DMS153 treated with DMSO at 0.1 percent for 48 hours (cell line): Measurements from ENCODE around the gene KRTAP10-6.
"Not testable (repeated sequence)": the region's sequence is repeated elsewhere in the genome, so short reads cannot be mapped to it uniquely, and the experiment has no call there.

Source experiments
- DNase-seq: peaks from one replicate; lab custom pipeline; 2025; ENCODE audit not compliant: unreplicated experiment; lab: John Stamatoyannopoulos, UW

Gene KRTAP10-6

GRCh38 chr21:44558695-44559094 lies 33.6 kb downstream of the KRTAP10-6 start, which contains the start of gene KRTAP10-3:
TSS of gene KRTAP10-3 (minus strand) at chr21:44558795. CDS start at chr21:44558715, 80 bp downstream.
- DNase-seq, result no peak

DNA sequence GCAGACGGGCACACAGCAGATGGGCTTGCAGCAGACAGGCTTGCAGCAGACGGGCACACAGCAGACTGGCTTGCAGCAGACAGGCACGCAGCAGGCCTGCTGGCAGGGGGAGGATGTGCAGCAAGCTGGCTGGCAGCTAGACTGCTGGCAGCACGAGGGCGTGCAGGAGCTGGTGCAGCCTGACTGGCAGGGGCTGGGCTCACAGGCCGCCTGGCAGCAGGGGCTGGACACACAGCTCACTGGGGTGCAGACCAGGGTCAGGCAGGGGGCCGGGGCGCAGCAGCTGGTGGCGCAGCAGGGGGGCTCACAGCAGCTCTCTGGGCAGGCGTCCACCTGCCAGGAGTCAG lies 34.0 kb downstream of the KRTAP10-6 start:
- DNase-seq, result not testable (repeated sequence)

- DNase-seq, result no peak
Observed at GRCh38 chr21:44557491-44558328, 34.6 kb downstream of the KRTAP10-6 start.

- no peak for DNase-seq
Observed at GRCh38 chr21:44556879-44557278, 35.4 kb downstream of the KRTAP10-6 start.

- DNase-seq, result no peak
Observed at GRCh38 chr21:44555200-44555875, 37.0 kb downstream of the KRTAP10-6 start.

GRCh38 chr21:44552681-44553080 lies 39.6 kb downstream of the KRTAP10-6 start:
- DNase-seq, result no peak

- DNase-seq, result no peak
Observed at GRCh38 chr21:44552136-44552535, 40.2 kb downstream of the KRTAP10-6 start.

GRCh38 chr21:44551340-44551961 lies 40.9 kb downstream of the KRTAP10-6 start, which contains the start of gene KRTAP10-2:
TSS of gene KRTAP10-2 (minus strand) at chr21:44551505. CDS start at chr21:44551458, 47 bp downstream.
- no peak for DNase-seq

DNA sequence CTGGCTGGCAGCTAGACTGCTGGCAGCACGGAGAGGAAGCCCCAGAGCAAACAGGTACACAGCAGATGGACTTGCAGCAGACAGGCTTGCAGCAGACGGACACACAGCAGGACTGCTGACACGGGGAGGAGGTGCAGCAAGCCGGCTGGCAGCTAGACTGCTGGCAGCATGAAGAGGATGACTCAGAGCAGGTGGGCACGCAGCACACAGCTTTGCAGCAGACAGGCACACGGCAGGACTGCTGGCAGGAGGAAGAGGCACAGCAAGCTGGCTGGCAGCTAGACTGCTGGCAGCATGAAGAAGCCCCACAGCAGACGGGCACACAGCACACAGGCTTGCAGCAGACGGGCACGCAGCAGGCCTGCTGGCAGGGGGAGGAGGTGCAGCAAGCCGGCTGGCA lies 41.5 kb downstream of the KRTAP10-6 start:
- DNase-seq, result no peak

- not testable (repeated sequence) for DNase-seq
Observed at GRCh38 chr21:44550285-44550684, 42.0 kb downstream of the KRTAP10-6 start.

- DNase-seq, result no peak
Observed at GRCh38 chr21:44549525-44550211, 42.6 kb downstream of the KRTAP10-6 start.

GRCh38 chr21:44548922-44549321 lies 43.4 kb downstream of the KRTAP10-6 start:
- no peak for DNase-seq

DNA sequence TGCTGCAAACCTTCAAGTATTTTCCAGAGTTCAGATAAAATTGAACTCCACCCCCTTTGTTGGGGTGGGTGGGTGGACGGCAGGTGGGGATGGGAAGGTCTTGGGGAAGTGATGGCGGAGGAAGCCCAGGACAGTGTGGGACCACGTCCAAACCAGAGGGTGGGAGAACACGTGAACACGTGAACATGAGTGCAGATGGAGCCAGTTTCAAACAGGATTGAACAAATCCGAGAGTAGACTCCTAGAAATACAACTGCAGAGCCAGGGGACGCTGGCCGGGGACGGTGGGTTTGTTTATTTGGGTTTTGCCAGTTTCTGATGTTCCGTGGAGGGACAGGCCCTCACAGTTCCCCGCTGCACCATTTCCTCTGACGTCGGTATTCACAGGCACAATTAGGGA lies 43.9 kb downstream of the KRTAP10-6 start:
- DNase-seq, result no peak

DNA sequence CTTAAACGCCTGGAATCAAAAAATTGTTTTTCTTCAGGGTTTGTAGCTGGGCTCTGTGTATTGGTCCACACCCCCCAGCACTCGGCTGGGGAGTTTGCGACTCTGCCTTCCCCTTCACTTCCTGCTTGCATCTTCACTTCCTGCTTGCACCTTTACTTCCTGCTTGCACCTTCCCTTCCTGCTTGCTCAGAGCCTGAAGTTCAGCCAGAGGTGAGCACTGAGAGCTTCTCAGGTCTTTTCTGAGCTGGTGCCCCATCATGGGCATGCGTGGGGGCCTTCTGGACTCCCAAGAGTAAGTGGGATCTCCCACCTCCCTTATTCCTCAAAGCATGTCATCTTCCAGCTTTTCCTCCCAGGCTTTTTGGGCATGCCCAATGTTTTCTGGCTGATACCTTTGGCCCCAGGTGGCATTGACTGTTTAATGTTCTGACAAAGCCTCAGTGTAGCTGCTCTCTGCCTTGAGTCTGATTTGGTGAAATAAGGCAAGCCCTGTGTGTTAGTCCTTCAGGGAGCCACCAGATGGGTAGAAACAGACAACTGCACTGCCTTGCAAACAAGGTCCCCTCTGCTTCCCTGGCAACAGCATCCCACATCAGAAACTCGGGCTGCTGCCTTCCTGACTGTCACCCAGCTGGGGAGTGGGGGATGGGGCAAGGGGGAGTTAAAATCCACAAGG lies 44.5 kb downstream of the KRTAP10-6 start:
- no peak for DNase-seq

GRCh38 chr21:44544566-44544965 lies 47.7 kb downstream of the KRTAP10-6 start:
- no peak for DNase-seq

GRCh38 chr21:44542716-44543115 lies 49.6 kb downstream of the KRTAP10-6 start:
- DNase-seq, result no peak
